ENCODE results near the gene IRGC.

Gene IRGC

GRCh38 chr19:43725468-43725867 lies 9.6 kb downstream of the IRGC start:
- DNase-seq (ENCODE audit: low read depth) = no peak

- DNase-seq (ENCODE audit: low read depth) = no peak
Measured at GRCh38 chr19:43726736-43727592, 11.1 kb downstream of the IRGC start.

GRCh38 chr19:43727593-43727853 lies 11.6 kb downstream of the IRGC start:
- DNase-seq (ENCODE audit: low read depth) = no peak

GRCh38 chr19:43729919-43730318 lies 14.0 kb downstream of the IRGC start:
- DNase-seq (ENCODE audit: low read depth) = no peak

- DNase-seq (ENCODE audit: low read depth) = no peak
Measured at GRCh38 chr19:43731346-43731745, 15.5 kb downstream of the IRGC start.

GRCh38 chr19:43731846-43732245 lies 16.0 kb downstream of the IRGC start:
- no peak for DNase-seq (ENCODE audit: low read depth)

- no peak for DNase-seq (ENCODE audit: low read depth)
Measured at GRCh38 chr19:43735013-43735412, 19.1 kb downstream of the IRGC start.

- DNase-seq (ENCODE audit: low read depth) = no peak
Measured at GRCh38 chr19:43735957-43736356, 20.1 kb downstream of the IRGC start.

- no peak for DNase-seq (ENCODE audit: low read depth)
Measured at GRCh38 chr19:43738780-43739211, 22.9 kb downstream of the IRGC start.

GRCh38 chr19:43739439-43740235 lies 23.8 kb downstream of the IRGC start:
- DNase-seq (ENCODE audit: low read depth) = no peak

- no peak for DNase-seq (ENCODE audit: low read depth)
Measured at GRCh38 chr19:43741075-43741825, 25.4 kb downstream of the IRGC start.

GRCh38 chr19:43743059-43743458 lies 27.2 kb downstream of the IRGC start:
- DNase-seq (ENCODE audit: low read depth) = no peak

GRCh38 chr19:43747557-43748204 lies 31.8 kb downstream of the IRGC start:
- no peak for DNase-seq (ENCODE audit: low read depth)

- DNase-seq (ENCODE audit: low read depth) = no peak
Measured at GRCh38 chr19:43748205-43748594, 32.3 kb downstream of the IRGC start.

GRCh38 chr19:43748685-43749084 lies 32.8 kb downstream of the IRGC start:
- DNase-seq (ENCODE audit: low read depth) = no peak

- DNase-seq (ENCODE audit: low read depth) = no peak
Measured at GRCh38 chr19:43749152-43749551, 33.3 kb downstream of the IRGC start.

- no peak for DNase-seq (ENCODE audit: low read depth)
Measured at GRCh38 chr19:43749898-43750297, 34.0 kb downstream of the IRGC start.

GRCh38 chr19:43751466-43752220 lies 35.8 kb downstream of the IRGC start:
- DNase-seq (ENCODE audit: low read depth) = no peak

GRCh38 chr19:43752287-43752875 lies 36.5 kb downstream of the IRGC start:
- no peak for DNase-seq (ENCODE audit: low read depth)

- no peak for DNase-seq (ENCODE audit: low read depth)
Measured at GRCh38 chr19:43754253-43754502, 38.3 kb downstream of the IRGC start.

GRCh38 chr19:43754503-43755255 lies 38.8 kb downstream of the IRGC start, which contains the start of gene SMG9:
Gene SMG9, minus strand, starts transcription at chr19:43754962. Its CDS starts 4,221 bp downstream, at chr19:43750741.
- peak; percentile 98 for DNase-seq (ENCODE audit: low read depth)
